HG02642 (cell line): ENCODE results near the gene COL17A1.

ENCODE experiments used
- ATAC-seq: cut with Tn5 transposase; IDR thresholded peaks from one replicate; pipeline ENCODE4 v1.9.1; 2021; ENCODE audit warnings: mild to moderate bottlenecking; ENCODE audit not compliant: unreplicated experiment, poor library complexity

The COL17A1 gene

DNA sequence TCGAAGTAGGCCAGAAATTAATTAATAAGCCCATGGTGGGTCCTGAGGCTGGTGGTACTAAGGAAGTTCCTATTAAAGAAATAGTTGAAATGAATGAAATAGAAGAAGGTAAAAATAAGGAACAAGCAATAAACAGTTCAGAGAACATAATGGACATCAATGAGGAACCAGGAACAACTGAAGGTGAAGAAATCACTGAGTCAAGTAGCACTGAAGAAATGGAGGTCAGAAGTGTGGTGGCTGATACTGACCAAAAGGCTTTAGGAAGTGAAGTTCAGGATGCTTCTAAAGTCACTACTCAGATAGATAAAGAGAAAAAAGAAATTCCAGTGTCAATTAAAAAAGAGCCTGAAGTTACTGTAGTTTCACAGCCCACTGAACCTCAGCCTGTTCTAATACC is 82.8 kb downstream of the COL17A1 start:
- no peak for ATAC-seq

DNA sequence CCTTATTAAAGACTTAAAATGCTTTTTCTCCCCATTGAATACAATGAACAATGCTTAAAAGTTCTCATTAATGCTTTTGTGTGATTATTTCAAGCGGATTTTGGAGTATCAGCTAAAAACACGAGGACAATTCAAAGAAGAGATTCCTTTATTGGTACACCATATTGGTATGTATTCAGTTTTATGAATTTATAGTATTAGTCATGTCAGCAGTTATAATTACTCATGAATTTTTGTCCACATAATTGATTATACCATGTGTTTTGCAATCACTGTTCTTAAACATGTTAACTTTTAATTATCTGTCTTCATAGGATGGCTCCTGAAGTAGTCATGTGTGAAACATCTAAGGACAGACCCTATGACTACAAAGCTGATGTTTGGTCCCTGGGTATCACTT is 86.9 kb downstream of the COL17A1 start:
- ATAC-seq = no peak

DNA sequence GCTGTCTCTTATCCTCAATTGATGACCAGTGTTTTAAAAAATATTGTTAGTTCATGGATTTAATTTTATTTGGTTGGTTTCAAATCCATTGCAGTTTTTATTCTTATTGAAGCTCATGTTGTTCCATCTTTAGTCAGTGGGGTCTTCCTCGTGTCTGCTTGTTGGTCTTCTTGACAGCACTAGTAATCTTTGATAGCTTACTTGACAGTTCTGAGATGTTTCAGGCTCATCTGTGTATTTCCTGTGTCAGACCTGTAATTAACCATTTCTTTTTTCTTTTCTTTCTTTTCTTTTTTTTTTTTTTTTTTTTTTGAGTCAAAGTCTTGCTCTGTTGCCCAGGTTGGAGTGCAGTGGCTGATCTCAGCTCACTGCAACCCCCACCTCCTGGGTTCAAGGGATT is 90.5 kb downstream of the COL17A1 start:
- ATAC-seq = no peak

DNA sequence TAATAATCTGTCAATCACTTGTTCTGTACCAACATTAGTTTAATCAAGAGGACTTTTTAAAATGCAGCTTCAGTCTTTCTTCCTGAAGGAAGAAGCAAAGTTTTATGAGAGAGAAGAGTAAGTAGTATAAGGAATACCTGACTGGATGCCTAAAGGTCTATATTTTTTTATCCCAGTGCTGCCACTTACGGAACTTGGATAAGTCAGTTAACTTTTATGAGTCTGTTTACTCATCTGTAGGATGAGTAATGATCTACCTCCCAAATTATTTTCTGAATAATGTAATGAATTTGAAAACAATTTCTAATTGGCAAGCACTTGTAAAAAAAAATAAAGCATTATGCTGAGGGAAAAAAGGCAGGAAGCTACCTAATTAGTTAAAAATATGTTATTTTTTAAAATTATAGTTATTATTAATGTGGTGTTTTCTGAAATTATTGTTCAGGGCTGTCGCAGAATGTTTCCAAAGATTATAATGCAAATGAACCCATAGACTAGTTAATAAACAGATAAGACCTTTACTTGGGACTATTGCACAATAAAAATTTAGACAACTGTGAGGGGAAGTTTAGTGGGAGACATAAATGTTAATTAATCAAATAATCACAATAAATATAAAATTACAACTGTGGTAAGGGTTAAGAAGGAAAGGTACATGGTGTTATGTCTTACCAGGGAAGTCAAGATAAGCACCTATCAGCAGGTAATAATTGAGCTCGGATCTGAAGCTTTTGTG is 94.1 kb downstream of the COL17A1 start:
- no peak for ATAC-seq

DNA sequence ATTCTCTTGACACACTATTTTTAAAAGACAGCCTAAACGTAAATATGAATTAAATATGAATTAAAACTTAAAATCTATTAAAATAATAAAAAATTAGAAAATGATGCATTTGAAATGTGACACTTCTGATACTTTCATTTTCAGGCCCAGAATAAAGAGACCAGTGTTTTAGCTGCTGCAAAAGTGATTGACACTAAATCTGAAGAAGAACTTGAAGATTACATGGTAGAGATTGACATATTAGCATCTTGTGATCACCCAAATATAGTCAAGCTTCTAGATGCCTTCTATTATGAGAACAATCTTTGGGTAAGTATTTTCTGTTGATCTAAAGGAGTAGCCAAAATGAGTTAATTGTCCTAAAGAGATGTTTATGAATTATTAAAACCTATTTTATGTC is 95.1 kb downstream of the COL17A1 start:
- ATAC-seq = no peak

DNA sequence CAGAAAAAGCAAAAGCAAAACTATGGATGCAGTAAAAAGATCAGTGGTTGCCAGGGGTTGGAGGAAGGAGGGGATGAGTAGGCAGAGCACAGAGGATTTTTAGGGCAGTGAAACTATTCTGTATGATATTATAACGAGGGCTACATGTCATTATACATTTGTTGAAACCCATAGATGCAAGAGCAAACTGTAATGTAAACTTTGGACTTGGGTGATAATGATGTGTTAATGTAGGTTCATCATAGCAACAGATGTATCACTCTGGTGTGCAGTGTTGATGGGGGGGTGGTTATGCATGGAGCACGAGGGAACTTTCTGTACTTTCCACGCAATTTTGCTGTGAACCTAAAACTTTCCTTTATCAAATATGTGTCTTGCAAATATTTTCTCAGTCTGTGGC is 95.6 kb downstream of the COL17A1 start:
- ATAC-seq = no peak

DNA sequence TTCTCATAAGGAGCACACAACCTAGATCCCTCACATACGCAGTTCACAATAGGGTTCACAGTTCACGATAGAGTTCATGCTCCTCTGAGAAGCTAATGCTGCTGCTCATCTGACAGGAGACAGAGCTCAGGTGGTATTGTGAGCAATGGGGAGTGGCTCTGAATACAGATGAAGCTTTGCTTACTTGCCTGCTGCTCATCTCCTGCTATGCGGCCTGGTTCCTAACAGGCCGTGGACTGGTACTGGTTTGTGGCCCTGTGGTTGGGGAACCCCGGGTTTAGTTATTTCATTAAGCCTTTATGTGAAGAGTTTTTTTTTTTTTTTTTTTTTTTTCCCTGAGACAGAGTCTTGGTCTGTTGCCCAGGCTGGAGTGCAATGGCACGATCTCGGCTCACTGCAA is 99.3 kb downstream of the COL17A1 start:
- no peak for ATAC-seq

DNA sequence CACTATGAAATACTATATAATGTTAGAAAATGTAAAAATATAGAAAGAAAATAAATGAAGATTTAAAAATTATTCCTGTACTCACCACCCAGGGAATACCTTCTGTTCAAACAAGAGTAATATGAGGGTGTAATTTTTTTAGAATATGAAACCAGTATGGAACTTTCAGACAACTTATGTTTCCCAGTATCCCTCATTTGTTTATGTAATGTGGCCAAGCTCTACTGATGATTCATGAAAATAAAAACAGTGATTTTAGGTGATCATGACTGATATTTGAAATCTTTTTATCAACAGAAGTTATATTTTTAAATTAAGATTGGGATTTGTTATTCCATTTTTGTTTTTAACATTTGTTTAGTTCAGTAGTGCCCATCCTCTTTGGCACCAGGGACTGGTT is 100.0 kb downstream of the COL17A1 start:
- no peak for ATAC-seq

DNA sequence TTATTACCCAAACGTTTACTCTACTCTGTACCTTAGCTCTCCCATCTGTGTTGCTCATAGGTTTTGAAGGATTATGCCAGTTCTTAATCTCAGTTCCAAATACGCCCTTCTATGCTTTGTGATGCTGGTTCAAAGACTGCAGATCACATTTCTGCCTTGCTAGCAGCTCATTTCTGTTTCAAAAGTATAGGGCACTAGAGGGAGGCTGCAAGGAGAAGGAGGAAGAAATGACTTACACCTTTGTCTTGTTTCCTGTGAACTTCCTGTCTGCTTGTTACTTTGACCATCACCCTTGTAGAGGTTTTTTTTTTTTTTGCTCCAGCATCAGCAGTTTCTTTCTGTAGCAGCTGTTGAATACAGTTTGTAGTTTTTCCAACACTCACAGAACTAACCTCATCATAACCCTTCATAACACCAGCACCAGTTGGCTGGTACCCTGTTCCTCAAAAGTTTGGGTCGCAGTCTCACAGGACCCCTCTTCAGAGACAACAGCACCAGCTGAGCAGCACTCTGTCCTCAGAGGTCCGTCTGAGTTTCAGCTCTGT is 102.2 kb downstream of the COL17A1 start:
- peak; percentile 78 for ATAC-seq

DNA sequence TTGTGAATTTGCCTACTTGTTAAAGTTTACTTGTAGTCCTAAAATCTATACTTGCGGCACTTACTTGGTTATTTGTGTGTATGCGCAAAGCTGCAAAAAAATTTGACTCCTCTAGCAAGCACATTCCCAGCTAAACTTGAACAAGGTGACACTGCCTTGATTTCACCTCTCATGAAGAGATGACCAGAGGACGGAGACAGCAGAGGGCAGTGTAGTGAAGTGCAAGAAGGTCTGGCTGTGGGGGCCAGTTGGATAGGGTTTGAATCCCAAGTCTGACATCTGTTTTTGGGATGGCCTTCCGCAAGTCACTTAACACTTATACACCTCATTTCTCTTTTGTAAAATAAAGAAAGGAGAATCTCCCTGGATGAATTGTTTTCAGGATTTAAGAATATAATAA is 103.0 kb downstream of the COL17A1 start:
- no peak for ATAC-seq
